IPS-NIHi7 (cell line): ENCODE measurements around the gene ZNF121.
A peak's percentile ranks its signal among the peaks of the same experiment; 100 is the strongest.

Source experiments
- DNase-seq: peaks from one replicate; pipeline ENCODE4 v3.0.0; 2012; ENCODE audit warnings: mixed read lengths; ENCODE audit errors: extremely low spot score

ZNF121 gene

DNA sequence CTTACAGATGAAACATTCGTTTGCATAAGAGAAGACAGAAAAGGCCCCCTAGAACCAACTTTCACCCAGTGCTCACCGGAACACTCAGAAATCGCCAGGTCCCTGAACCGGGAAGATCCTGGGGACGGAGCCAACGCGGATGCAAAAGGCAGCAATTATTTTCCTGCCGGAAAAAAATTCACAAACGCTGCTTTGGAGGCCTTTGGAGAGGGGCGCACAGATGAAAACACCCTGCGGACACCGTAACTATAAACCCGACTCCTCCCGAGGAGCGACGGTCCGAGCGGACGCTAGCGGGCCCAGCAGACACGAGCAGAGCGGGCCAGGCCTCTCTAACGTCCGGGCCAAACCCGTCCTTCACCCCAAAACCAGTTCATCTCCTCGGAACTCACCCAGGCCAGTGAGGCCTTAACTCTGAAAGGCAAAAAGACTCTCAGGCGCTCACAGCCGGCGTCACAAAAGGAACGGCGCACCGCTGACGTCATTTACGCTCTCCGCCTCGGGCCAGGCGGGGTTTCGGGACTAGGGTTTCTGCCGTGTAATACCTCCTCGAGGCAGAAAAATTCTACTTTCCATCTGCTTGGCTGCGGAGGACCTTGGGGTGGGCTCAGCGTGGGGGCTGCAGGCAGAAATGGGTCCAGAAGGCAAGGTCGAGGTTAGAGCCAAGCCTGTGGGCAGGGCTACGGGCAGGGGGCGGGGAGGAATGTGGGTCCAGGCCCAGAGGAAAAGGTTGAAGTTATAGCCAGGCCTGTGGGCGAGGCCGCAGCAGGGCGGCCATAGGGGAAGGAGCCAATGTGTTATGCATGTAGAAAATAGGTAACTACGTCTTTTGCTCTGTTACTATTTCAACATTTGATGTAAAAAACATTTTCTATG, 45.9 kb downstream of the ZNF121 start, which contains the start of gene ZNF426:
ZNF426 (minus strand) TSS at position 463 of the 876 bp plus-strand sequence. CDS start 2,413 bp downstream, outside the sequence.
- peak; percentile 96 for DNase-seq

DNA sequence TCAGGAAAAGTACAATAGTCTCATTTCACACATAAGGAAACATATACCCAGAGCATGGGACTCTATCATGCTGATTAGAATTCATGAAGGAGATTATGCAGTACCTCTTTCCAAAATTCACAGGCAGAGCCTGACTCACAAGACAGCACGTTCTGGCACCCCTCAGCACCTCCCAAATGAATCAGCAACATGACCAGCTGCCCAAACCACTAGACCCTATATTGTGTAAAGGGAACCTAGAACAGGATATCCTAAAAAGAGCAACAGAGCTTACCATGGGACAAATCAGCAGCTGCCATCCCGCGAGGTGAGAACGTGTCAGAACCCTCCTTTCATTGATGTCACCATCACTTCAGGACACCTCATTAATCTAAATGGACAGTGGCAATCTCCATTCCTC, 48.4 kb downstream of the ZNF121 start:
- DNase-seq: no peak

DNA sequence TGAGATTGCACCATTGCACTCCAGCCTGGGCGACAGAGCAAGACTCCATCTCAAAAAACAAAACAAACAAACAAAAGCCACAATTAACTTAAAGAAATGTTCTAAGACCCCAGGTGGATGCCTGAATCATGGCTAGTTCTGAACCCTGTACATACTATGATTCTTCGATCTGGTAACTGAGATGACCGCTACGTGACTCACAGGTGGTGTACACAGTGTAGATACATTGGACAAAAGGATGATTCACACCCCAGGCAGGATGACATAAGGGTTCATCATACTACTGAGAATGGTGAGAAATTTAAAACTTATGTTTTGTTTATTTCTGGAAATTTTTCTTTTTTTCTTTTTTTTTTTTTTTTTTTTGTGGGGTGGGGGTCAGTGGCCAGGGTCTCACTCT, 52.4 kb downstream of the ZNF121 start:
- no peak for DNase-seq

DNA sequence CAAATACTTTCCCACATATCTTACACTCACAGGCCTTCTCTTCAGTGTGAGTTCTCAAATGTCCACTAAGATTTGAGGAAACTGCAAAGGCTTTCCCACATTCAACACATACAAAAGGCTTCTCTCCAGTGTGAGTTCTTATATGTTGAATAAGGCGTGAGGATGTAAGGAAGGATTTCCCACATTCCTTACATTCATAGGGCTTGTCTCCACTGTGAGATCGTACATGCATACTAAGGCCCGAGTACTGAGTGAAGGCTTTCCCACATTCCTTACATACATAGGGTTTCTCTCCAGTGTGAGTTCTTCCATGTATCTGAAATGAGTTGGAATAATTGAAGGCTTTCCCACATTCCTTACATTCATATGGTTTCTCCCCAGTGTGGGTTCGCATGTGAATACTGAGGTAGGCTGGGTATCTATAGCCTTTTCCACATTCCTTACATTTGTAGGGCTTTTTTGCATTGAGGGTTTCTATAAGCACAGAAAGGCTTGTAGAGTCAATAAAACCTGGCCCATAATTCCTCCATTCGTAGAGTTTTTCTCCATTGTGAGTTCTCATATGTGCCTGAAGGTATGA, 55.5 kb downstream of the ZNF121 start:
- DNase-seq: no peak

DNA sequence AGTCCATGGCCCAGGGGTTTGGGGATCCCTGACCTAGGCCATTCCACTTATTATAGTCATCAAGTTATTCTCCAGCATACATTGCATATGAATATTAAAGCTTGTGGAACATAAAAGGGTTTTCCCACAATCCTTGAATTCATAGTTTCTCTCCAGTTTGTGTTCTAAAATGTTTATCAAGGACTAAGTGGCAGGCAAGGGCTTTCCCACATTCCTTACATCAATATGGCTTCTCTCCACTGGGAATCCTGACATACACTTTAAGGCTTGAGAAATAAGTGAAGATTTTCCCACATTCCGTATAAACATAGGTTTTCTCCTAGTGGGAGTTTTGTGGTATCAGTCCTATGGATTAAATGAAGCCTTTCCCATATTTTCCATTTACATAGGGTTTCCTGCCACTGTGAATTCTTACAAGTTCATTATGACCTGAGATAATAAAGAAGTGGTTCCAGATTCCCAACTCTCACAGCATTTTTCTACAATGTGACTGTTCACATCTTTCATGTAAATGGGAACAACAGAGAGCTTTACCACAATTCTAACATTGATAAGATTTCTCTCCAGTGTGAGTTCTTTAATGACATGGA, 60.3 kb downstream of the ZNF121 start:
- DNase-seq: no peak
